GM12891 (cell line): ENCODE measurements around the gene OPN1SW.

Experiments
- PAX5 ChIP-seq: IDR thresholded peaks from 2 replicates; pipeline ENCODE4 v1.6.1; 2011; ENCODE audit warnings: low read length, moderate library complexity, mild to moderate bottlenecking; ENCODE audit not compliant: insufficient read depth, severe bottlenecking
- POLR2A ChIP-seq: IDR thresholded peaks from 2 replicates; pipeline ENCODE4 v1.6.1; 2011; ENCODE audit warnings: low read depth, low read length, control low read depth
- POLR2AphosphoS5 ChIP-seq: IDR thresholded peaks from 2 replicates; pipeline ENCODE4 v1.6.1; 2011; ENCODE audit warnings: low read depth, low read length, control low read depth
- POU2F2 ChIP-seq: IDR thresholded peaks from 2 replicates; pipeline ENCODE4 v1.6.1; 2011; ENCODE audit warnings: low read depth, mild to moderate bottlenecking, control low read depth, low read length, moderate library complexity
- SPI1 ChIP-seq: IDR thresholded peaks from 2 replicates; pipeline ENCODE4 v1.6.1; 2011; ENCODE audit warnings: low read depth, low read length, control low read depth
- TAF1 ChIP-seq: IDR thresholded peaks from 2 replicates; pipeline ENCODE4 v1.6.1; 2011; ENCODE audit warnings: low read depth, low read length, control low read depth

- TF ChIP-seq TAF1 (no peak), POLR2A (no peak), POLR2AphosphoS5 (no peak), POU2F2 (no peak), SPI1 (no peak), PAX5 (no peak)
These were observed 20.3 kb downstream of the OPN1SW start for GRCh38 chr7:128755075-128755818.
